DOHH2 (cell line): ENCODE results near the gene DBN1.

Experiments used
- H3F3A ChIP-seq: fragments of 200-600 bp; sonication (generic), shearing (Covaris generic); 2 replicates; pipeline ENCODE4 v1.6.0; 2016; ENCODE audit warnings: antibody characterized with exemption, mild to moderate bottlenecking; ENCODE audit not compliant: control insufficient read depth, insufficient read depth
- H3K27ac ChIP-seq: fragments of 200-600 bp; sonication (generic); 2 replicates; pipeline ENCODE4 v1.5.1; 2014; ENCODE audit warnings: low read depth, mild to moderate bottlenecking, low read length, moderate library complexity
- H3K27me3 ChIP-seq: fragments of 200-600 bp; sonication (generic); 2 replicates; pipeline ENCODE4 v1.6.1; 2014; ENCODE audit warnings: mild to moderate bottlenecking, low read length, mixed read lengths; ENCODE audit not compliant: control insufficient read depth
- H3K36me3 ChIP-seq: fragments of 200-600 bp; sonication (generic); 2 replicates; pipeline ENCODE4 v1.6.1; 2014; ENCODE audit warnings: mild to moderate bottlenecking, low read length, moderate library complexity, mixed read lengths; ENCODE audit not compliant: control insufficient read depth
- H3K4me1 ChIP-seq: fragments of 200-600 bp; sonication (generic); 2 replicates; pipeline ENCODE4 v1.6.1; 2014; ENCODE audit warnings: mild to moderate bottlenecking, low read length, mixed read lengths; ENCODE audit not compliant: control insufficient read depth
- H3K4me2 ChIP-seq: fragments of 200-600 bp; sonication (generic); 2 replicates; pipeline ENCODE4 v1.6.0; 2014; ENCODE audit warnings: mild to moderate bottlenecking, low read length, moderate library complexity
- H3K4me3 ChIP-seq: fragments of 200-600 bp; sonication (generic); 2 replicates; pipeline ENCODE4 v1.5.1; 2014; ENCODE audit warnings: mild to moderate bottlenecking, low read length, mixed read lengths
- H3K79me2 ChIP-seq: fragments of 200-600 bp; sonication (generic); 2 replicates; pipeline ENCODE4 v1.6.1; 2014; ENCODE audit warnings: mild to moderate bottlenecking, low read length, mixed read lengths; ENCODE audit not compliant: control insufficient read depth
- H3K9me2 ChIP-seq: fragments of 200-600 bp; sonication (generic); replicated peaks from 2 replicates; pipeline ENCODE4 v1.6.1; 2014; ENCODE audit warnings: mild to moderate bottlenecking, low read length, mixed read lengths; ENCODE audit not compliant: control insufficient read depth
- H3K9me3 ChIP-seq: fragments of 200-600 bp; sonication (generic); 2 replicates; pipeline ENCODE4 v1.6.1; 2014; ENCODE audit warnings: antibody characterized with exemption, low read length, mixed read lengths; ENCODE audit not compliant: control insufficient read depth, insufficient read depth
- H4K20me1 ChIP-seq: fragments of 200-600 bp; sonication (generic); 2 replicates; pipeline ENCODE4 v1.6.0; 2014; ENCODE audit warnings: low read depth, mild to moderate bottlenecking, antibody characterized with exemption, low read length, moderate library complexity; ENCODE audit not compliant: control insufficient read depth, insufficient read depth
- CTCF ChIP-seq: fragments of 200-600 bp; sonication (generic); IDR thresholded peaks from one replicate; pipeline ENCODE4 v1.5.1; 2014; ENCODE audit warnings: antibody characterized with exemption, mild to moderate bottlenecking, low read depth, low read length; ENCODE audit not compliant: poor library complexity, severe bottlenecking
- EZH2phosphoT487 ChIP-seq: fragments of 200-600 bp; sonication (generic); IDR thresholded peaks from 2 replicates; pipeline ENCODE4 v1.6.1; 2017; ENCODE audit warnings: borderline replicate concordance, mild to moderate bottlenecking, antibody characterized with exemption, low read length, moderate library complexity, mixed read lengths

Gene DBN1

GRCh38 chr5:177409043-177409801 is 64.2 kb downstream of the DBN1 start, which contains the start of gene F12:
F12 (minus strand) TSS chr5:177409564; CDS start chr5:177409527, 37 bp downstream.
- Histone ChIP-seq H3K9me2 (no peaks in the 10 kb centered on the region), H3F3A (no peaks in the 10 kb centered on the region), H3K4me3 (no peak within 1 kb of the TSS), H3K27me3 (peaks cover 18% of the 10 kb centered on the region; the same call in 1 of the 2 replicates), H3K36me3 (no peaks in the 10 kb centered on the region), H3K79me2 (no peaks in the 10 kb centered on the region), H3K4me1 (peaks cover 19% of the 10 kb centered on the region), H3K4me2 (no peak within 1 kb of the TSS), H4K20me1 (no peaks in the 10 kb centered on the region), H3K9me3 (no peaks in the 10 kb centered on the region), H3K27ac (no peak within 1 kb of the TSS)
- no peak for TF ChIP-seq CTCF
- TF ChIP-seq EZH2phosphoT487 = no peak
